ENCODE measurements around the gene SDSL. TPM values are rescaled to one million over a fixed set of nuclear protein-coding genes. Genes with fewer than 3 reads are reported as not detected.

SDSL gene
- polyA plus RNA-seq, 3 donors = 4.6 to 10.0 (median 6.5) TPM

DNA sequence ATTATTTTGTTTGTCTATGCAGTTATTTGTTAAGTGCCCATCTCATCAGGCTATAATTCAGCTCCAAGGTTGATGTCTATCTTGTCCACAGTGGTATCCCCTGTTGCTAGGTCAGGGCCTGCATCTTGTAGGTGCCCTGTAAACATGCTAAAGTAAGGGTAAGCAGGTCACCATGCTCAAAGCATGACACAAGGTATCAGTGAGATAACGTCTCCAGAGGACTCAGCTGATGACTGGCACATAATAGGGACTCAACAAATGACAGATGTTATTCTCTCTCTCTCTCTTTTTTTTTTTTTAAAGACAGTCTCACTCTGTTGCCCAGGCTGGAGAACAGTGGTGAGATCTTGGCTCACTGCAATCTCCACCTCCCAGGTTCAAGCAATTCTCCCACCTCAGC, 2.3 kb downstream of the SDSL start:
- Histone ChIP-seq H3K4me3 (replicated peaks in 1 of 3; ENCODE audit: low read depth in 2 of 3, low read length in 3 of 3) (no peak overlapping the region), H3K9ac (ENCODE audit: insufficient read depth, low read length, poor library complexity, severe bottlenecking) (no peak overlapping the region), H4K20me1 (ENCODE audit: insufficient read depth, low read length) (no peaks in the 10 kb centered on the region), H3K4me1 (ENCODE audit: control insufficient read depth in 1 of 2, insufficient read depth in 2 of 2, low read length in 2 of 2) (peaks cover 20 to 29% of the 10 kb centered on the region in 2 donors), H2AFZ (ENCODE audit: insufficient read depth, low read depth, low read length, poor library complexity, severe bottlenecking) (no peak overlapping the region), H3K9me3 (replicated peaks in 1 of 2; ENCODE audit: control insufficient read depth in 1 of 2, insufficient read depth in 1 of 2, low read length in 2 of 2) (no peaks in the 10 kb centered on the region), H3K27ac (ENCODE audit: low read depth in 1 of 2, low read length in 2 of 2) (no peak overlapping the region), H3K27me3 (ENCODE audit: control insufficient read depth in 2 of 2, insufficient read depth in 2 of 2, low read length in 2 of 2) (no peaks in the 10 kb centered on the region), H3K36me3 (replicated peaks in 1 of 2; ENCODE audit: control insufficient read depth in 1 of 2, insufficient read depth in 2 of 2, low read length in 2 of 2) (no peaks in the 10 kb centered on the region), H3K4me2 (replicated peaks; ENCODE audit: extremely low read depth, low read length, poor library complexity, severe bottlenecking) (no peak overlapping the region), H3K79me2 (ENCODE audit: insufficient read depth, low read length) (no peaks in the 10 kb centered on the region)
- no peaks in the 10 kb centered on the region for H3K27me3 Mint-ChIP-seq (ENCODE audit: low read depth in 3 of 3)
- DNase-seq = no peak
- H3K36me3 Mint-ChIP-seq = peaks cover 0 to 3% of the 10 kb centered on the region in 2 donors
- WGBS (ENCODE audit: insufficient coverage) = no CpG with 5 or more reads among the region's 1 CpG
- H3K4me3 Mint-ChIP-seq = no peak overlapping the region
- H3K4me1 Mint-ChIP-seq = peaks cover 37% of the 10 kb centered on the region
- no peaks in the 10 kb centered on the region for H3K9me3 Mint-ChIP-seq
- intact Hi-C loops (cut with micrococcal nuclease) = loop anchor here (10.0 kb wide), 1 partner anchor 220 kb away; no protein-coding TSS in a partner anchor
- TF ChIP-seq, protein P1, sequence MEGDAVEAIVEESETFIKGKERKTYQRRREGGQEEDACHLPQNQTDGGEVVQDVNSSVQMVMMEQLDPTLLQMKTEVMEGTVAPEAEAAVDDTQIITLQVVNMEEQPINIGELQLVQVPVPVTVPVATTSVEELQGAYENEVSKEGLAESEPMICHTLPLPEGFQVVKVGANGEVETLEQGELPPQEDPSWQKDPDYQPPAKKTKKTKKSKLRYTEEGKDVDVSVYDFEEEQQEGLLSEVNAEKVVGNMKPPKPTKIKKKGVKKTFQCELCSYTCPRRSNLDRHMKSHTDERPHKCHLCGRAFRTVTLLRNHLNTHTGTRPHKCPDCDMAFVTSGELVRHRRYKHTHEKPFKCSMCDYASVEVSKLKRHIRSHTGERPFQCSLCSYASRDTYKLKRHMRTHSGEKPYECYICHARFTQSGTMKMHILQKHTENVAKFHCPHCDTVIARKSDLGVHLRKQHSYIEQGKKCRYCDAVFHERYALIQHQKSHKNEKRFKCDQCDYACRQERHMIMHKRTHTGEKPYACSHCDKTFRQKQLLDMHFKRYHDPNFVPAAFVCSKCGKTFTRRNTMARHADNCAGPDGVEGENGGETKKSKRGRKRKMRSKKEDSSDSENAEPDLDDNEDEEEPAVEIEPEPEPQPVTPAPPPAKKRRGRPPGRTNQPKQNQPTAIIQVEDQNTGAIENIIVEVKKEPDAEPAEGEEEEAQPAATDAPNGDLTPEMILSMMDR (IDR thresholded peaks at IDR 0.05) = no peak
- peak overlapping the region in 5 of 7 donors; percentile 3 to 98 (median 52) for H3K27ac Mint-ChIP-seq

DNA sequence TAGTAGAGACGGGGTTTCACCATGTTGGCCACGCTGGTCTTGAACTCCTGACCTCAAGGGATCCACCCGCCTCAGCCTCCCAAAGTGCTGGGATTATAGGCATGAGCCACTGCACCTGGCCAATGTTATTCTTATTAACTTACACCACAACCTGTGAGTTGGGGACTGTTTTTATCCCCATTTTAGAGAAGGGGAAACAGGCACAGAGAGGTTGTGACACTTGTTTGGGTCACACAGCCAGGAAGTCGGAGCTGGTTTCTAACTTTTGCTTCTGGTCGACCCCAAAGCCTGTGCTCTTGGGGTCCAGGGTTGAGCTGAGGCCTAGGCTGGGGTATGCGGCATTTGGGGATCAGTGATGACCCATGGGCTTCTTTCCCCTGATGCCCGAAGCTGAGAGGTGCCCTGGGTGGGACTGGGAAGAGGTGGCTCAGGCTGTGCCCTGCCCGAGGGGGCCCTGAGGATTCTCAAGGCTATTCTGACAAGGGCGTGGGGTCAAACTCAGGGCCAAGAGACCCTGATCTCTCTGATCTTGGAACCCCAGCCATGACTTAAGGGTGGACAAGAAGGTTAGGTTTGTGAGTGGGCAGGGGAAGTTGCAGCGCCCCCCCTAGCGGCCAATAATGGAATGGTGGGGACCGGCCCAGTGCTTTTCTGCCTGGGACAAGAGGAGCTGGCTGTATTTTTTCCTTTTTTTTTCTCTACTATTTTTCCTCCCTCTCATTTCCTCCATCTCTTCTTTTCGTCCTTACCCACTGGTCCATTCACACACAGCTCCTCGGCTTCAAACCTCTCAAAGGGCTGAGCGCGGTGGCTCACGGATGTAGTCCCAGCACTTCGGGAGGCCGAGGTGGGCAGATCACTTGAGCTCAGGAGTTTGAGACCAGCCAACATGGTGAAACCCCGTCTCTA, 3.0 kb downstream of the SDSL start:
- Mint-ChIP-seq H3K27me3 (ENCODE audit: low read depth in 3 of 3) (peaks cover 0 to 2% (median 0%) of the 10 kb centered on the region in 3 donors), H3K36me3 (peaks cover 0 to 3% of the 10 kb centered on the region in 2 donors), H3K9me3 (peaks cover 0 to 5% (median 0%) of the 10 kb centered on the region in 7 donors), H3K4me3 (no peak overlapping the region), H3K27ac (peak overlapping the region in 4 of 7 donors; percentile 18 to 60 (median 30)), H3K4me1 (peaks cover 37% of the 10 kb centered on the region)
- H3K4me3 ChIP-seq (replicated peaks in 1 of 3; ENCODE audit: low read depth in 2 of 3, low read length in 3 of 3) = no peak overlapping the region
- 77% methylated on average over 12 of the region's 20 CpGs for WGBS (ENCODE audit: insufficient coverage)
- H3K27ac ChIP-seq (ENCODE audit: low read depth in 1 of 2, low read length in 2 of 2) = no peak overlapping the region
- no peaks in the 10 kb centered on the region for H3K79me2 ChIP-seq (ENCODE audit: insufficient read depth, low read length)
- H3K9me3 ChIP-seq (replicated peaks in 1 of 2; ENCODE audit: control insufficient read depth in 1 of 2, insufficient read depth in 1 of 2, low read length in 2 of 2) = no peaks in the 10 kb centered on the region
- intact Hi-C loops (cut with micrococcal nuclease) = loop anchor here (5.0 to 10.0 kb wide), 5 partner anchors 33 to 220 kb away; partner anchors contain the start of gene PLBD2 (in 1 of the 2)
- H2AFZ ChIP-seq (ENCODE audit: insufficient read depth, low read depth, low read length, poor library complexity, severe bottlenecking) = no peak overlapping the region
- no peaks in the 10 kb centered on the region for H3K27me3 ChIP-seq (ENCODE audit: control insufficient read depth in 2 of 2, insufficient read depth in 2 of 2, low read length in 2 of 2)
- TF ChIP-seq, protein P1 (IDR thresholded peaks at IDR 0.05) = peak; percentile 90
- no peaks in the 10 kb centered on the region for H4K20me1 ChIP-seq (ENCODE audit: insufficient read depth, low read length)
- DNase-seq = peak; percentile 60 to 72 (median 64)
- no peaks in the 10 kb centered on the region for H3K36me3 ChIP-seq (replicated peaks in 1 of 2; ENCODE audit: control insufficient read depth in 1 of 2, insufficient read depth in 2 of 2, low read length in 2 of 2)
- H3K9ac ChIP-seq (ENCODE audit: insufficient read depth, low read length, poor library complexity, severe bottlenecking) = no peak overlapping the region
- no peak overlapping the region for H3K4me2 ChIP-seq (replicated peaks; ENCODE audit: extremely low read depth, low read length, poor library complexity, severe bottlenecking)
- H3K4me1 ChIP-seq (ENCODE audit: control insufficient read depth in 1 of 2, insufficient read depth in 2 of 2, low read length in 2 of 2) = peaks cover 20 to 29% of the 10 kb centered on the region in 2 donors

All from CD14-positive monocyte (primary cell).